Progenitor cell of endocrine pancreas (in vitro differentiated cells): ENCODE data around the gene TBL1X. TPM values are rescaled to one million over a fixed set of nuclear protein-coding genes. Genes with fewer than 3 reads are reported as not detected.

Experiments used
- DNase-seq: peaks from one replicate; pipeline ENCODE4 v3.0.0; 2021; ENCODE audit warnings: low spot score; ENCODE audit not compliant: unreplicated experiment
- H3K27ac Mint-ChIP-seq: 2 replicates; pipeline ENCODE4 v1.8.0; 2021; ENCODE audit warnings: mild to moderate bottlenecking, moderate library complexity, mixed read lengths
- H3K27me3 Mint-ChIP-seq: 2 replicates; pipeline ENCODE4 v1.8.0; 2021; ENCODE audit warnings: mixed read lengths
- H3K36me3 Mint-ChIP-seq: 2 replicates; pipeline ENCODE4 v1.8.0; 2022; ENCODE audit warnings: mixed read lengths; ENCODE audit not compliant: insufficient read depth
- H3K4me1 Mint-ChIP-seq: 2 replicates; pipeline ENCODE4 v1.8.0; 2021; ENCODE audit warnings: low read depth, mixed read lengths
- H3K4me3 Mint-ChIP-seq: 2 replicates; pipeline ENCODE4 v1.8.0; 2021; ENCODE audit warnings: low read depth, mild to moderate bottlenecking, moderate library complexity, mixed read lengths
- H3K9me3 Mint-ChIP-seq: 2 replicates; pipeline ENCODE4 v1.8.0; 2021; ENCODE audit warnings: low read depth, mixed read lengths
- CTCF ChIP-seq: fragments of 200-600 bp; sonication (generic); IDR thresholded peaks from one replicate; pipeline ENCODE4 v1.5.0; 2021; ENCODE audit warnings: antibody characterized with exemption, mild to moderate bottlenecking; ENCODE audit not compliant: unreplicated experiment
- total RNA-seq: library from RNA; stranded (reverse); gene quantifications from 2 replicates; pipeline ENCODE4 v1.2.1, GENCODE V29; 2021

TBL1X gene
- total RNA-seq, 1 donor from 2014 or later: 42.7 TPM

- no peak for TF ChIP-seq CTCF
- H3K4me3 Mint-ChIP-seq: no peak overlapping the region
- peaks cover 30% of the 10 kb centered on the region for H3K9me3 Mint-ChIP-seq
- no peaks in the 10 kb centered on the region for H3K27me3 Mint-ChIP-seq
- H3K36me3 Mint-ChIP-seq: peaks cover 24% of the 10 kb centered on the region
- DNase-seq: no peak
- H3K4me1 Mint-ChIP-seq: peaks cover 2% of the 10 kb centered on the region
- no peak overlapping the region for H3K27ac Mint-ChIP-seq
Measured at GRCh38 chrX:9678215-9678965, 213.5 kb downstream of the TBL1X start.

GRCh38 chrX:9681011-9681410 lies 216.2 kb downstream of the TBL1X start:
- no peak for DNase-seq
- Mint-ChIP-seq H3K9me3 (peaks cover 26% of the 10 kb centered on the region), H3K27me3 (no peaks in the 10 kb centered on the region), H3K4me1 (peaks cover 2% of the 10 kb centered on the region), H3K27ac (no peak overlapping the region), H3K36me3 (peaks cover 23% of the 10 kb centered on the region), H3K4me3 (no peak overlapping the region)
- TF ChIP-seq CTCF: no peak

GRCh38 chrX:9681422-9681821 lies 216.6 kb downstream of the TBL1X start:
- no peak for TF ChIP-seq CTCF
- Mint-ChIP-seq H3K27ac (no peak overlapping the region), H3K4me1 (peaks cover 2% of the 10 kb centered on the region), H3K4me3 (no peak overlapping the region), H3K27me3 (no peaks in the 10 kb centered on the region), H3K36me3 (peaks cover 22% of the 10 kb centered on the region), H3K9me3 (peaks cover 23% of the 10 kb centered on the region)
- DNase-seq: no peak

GRCh38 chrX:9682456-9682855 lies 217.6 kb downstream of the TBL1X start:
- peaks cover 18% of the 10 kb centered on the region for H3K9me3 Mint-ChIP-seq
- H3K4me3 Mint-ChIP-seq: no peak overlapping the region
- no peak for DNase-seq
- H3K36me3 Mint-ChIP-seq: peaks cover 15% of the 10 kb centered on the region
- TF ChIP-seq CTCF: peak; percentile 41
- H3K4me1 Mint-ChIP-seq: peaks cover 2% of the 10 kb centered on the region
- H3K27me3 Mint-ChIP-seq: no peaks in the 10 kb centered on the region
- no peak overlapping the region for H3K27ac Mint-ChIP-seq

GRCh38 chrX:9682861-9683260 lies 218.0 kb downstream of the TBL1X start:
- H3K27ac Mint-ChIP-seq: no peak overlapping the region
- H3K27me3 Mint-ChIP-seq: no peaks in the 10 kb centered on the region
- DNase-seq: no peak
- no peak for TF ChIP-seq CTCF
- H3K4me3 Mint-ChIP-seq: no peak overlapping the region
- peaks cover 16% of the 10 kb centered on the region for H3K9me3 Mint-ChIP-seq
- H3K4me1 Mint-ChIP-seq: peaks cover 2% of the 10 kb centered on the region
- peaks cover 13% of the 10 kb centered on the region for H3K36me3 Mint-ChIP-seq
